HG02588 (cell line): ENCODE measurements around the gene SUPT20HL1.
"Not testable (repeated sequence)": the region's sequence is repeated elsewhere in the genome, so short reads cannot be mapped to it uniquely, and the experiment has no call there.

ENCODE experiments used
- ATAC-seq: cut with Tn5 transposase; IDR thresholded peaks from one replicate; pipeline ENCODE4 v1.9.1; 2021; ENCODE audit warnings: mild to moderate bottlenecking, moderate library complexity; ENCODE audit not compliant: unreplicated experiment

The SUPT20HL1 gene

DNA sequence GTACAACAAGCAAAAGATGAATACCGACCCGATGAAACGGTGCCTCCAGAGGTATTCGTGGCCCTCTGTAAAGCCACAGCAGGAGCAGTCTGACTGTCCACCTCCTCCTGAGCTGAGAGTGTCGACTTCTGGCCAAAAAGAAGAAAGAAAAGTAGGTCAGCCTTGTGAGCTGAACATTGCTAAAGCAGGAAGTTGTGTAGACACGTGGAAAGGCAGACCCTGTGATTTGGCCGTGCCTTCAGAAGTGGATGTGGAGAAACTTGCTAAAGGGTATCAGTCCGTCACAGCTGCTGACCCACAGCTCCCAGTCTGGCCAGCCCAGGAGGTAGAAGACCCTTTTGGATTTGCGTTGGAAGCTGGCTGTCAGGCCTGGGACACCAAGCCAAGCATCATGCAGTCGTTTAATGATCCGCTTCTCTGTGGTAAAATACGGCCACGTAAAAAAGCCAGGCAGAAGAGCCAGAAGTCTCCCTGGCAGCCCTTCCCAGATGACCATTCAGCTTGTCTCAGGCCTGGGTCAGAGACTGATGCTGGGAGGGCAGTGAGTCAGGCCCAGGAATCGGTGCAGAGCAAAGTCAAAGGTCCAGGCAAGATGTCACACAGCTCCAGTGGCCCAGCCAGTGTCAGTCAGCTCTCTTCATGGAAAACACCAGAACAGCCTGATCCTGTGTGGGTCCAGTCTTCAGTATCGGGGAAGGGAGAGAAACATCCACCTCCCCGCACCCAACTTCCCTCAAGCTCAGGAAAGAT lies 3.2 kb downstream of the SUPT20HL1 start:
- not testable (repeated sequence) for ATAC-seq

DNA sequence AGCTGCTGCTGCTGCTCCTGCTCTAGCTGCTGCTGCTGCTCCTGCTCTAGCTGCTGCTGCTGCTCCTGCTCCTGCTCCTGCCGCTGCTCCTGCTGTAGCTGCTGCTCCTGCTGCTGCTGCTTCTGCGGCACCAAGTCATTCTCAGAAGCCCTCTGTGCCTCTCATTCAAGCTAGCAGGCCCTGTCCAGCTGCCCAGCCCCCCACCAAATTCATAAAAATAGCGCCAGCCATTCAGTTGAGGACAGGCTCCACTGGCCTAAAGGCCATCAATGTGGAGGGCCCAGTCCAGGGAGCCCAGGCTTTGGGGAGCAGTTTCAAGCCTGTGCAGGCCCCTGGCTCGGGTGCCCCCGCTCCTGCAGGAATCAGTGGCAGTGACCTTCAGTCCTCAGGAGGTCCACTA lies 3.9 kb downstream of the SUPT20HL1 start:
- ATAC-seq, result no peak

DNA sequence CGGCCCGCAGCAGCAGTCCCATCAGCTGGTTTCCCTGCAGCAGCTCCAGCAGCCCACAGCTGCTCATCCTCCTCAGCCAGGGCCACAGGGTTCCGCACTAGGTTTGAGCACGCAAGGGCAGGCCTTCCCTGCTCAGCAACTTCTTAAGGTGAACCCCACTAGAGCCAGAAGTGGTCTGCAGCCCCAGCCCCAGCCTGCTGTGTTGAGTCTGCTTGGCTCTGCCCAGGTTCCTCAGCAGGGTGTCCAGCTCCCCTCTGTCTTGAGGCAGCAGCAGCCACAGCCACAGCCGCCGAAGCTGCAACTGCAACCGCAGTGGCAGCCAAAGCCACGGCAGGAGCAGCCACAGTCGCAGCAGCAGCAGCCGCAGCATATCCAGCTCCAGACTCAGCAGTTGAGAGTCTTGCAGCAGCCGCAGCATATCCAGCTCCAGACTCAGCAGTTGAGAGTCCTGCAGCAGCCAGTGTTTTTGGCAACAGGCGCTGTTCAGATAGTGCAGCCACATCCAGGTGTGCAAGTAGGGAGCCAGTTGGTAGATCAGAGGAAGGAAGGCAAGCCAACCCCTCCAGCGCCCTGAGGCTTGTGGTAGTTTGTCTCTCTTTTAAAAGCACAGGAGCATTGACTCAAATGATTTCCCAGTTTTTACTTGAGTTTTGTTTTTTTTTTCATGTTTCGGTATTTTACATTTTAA lies 4.6 kb downstream of the SUPT20HL1 start:
- no peak for ATAC-seq

DNA sequence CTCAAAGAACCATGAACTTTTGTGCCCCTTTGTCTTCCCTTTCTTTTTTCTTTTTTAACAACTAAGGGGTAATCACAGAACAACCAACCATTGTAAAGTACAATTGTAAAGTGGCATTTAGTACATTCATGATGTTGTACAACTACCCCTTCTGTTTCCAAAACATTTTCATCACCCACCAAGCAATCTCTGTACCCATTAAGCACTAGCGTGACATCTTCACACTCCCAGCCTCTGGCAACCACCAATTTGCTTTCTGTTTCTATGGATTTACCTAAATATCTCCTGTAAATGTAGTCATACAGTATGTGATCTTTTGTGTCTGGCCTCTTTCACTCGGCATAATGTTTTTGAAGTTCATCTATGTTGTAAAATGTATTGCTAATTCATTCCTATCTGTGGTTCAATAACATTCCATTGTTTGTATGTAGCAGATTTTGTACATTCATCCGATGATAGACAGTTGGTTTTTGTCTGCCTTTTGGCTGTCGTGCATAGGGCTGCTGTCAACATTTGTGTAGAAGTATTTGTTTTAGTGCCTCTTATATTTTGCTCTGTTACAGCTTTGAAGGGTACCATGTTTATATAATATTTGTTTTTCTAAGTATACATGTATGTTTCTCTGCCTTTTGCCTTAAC lies 6.4 kb downstream of the SUPT20HL1 start:
- ATAC-seq, result not testable (repeated sequence)

DNA sequence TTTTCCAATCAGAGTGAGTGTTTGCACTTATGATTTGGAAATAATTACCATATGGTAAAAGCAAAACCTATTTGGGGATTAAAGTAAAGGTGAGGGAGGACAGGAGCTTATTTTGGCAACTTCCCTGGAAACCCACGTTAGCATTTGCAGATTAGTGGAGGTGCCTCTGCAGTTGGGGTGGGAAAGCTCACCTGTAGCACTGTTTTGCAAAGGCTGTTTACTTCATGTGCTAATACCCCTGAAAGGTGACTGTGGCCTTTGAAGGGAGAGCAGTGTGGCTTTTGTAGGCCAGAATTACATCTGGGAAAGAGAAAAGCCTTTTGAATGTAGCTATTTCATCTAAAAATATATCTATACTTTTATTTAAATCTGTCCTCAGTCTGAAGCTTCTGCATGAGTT lies 9.4 kb downstream of the SUPT20HL1 start:
- ATAC-seq, result no peak

DNA sequence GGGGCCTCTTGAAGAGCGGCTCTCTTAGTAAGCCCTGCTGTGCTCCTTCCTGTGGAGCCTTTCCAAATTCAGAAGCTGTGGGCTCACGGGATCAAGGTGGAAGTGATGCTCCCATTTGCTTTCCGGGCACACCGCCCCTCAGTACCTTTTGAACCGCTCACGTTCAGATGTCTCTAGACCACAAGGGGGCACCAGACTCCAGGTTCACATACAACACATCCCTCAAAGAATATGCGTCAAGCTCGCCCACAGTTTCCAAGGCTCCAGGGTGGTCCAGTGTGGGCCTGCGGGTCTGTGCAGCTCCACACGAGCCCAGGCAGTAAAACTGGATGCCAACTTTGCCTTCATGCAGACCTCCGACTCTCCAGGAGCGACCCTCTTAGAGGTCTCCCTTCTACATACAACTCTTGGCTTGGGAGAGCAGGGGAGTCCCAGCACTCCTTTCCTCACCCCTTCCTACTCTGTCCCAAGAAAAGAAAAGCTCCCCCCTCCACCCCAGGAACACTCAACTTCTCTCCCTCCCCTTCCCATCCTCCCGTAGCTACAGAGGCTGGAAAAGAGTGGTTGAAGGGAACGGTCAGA lies 11.0 kb downstream of the SUPT20HL1 start:
- no peak for ATAC-seq

DNA sequence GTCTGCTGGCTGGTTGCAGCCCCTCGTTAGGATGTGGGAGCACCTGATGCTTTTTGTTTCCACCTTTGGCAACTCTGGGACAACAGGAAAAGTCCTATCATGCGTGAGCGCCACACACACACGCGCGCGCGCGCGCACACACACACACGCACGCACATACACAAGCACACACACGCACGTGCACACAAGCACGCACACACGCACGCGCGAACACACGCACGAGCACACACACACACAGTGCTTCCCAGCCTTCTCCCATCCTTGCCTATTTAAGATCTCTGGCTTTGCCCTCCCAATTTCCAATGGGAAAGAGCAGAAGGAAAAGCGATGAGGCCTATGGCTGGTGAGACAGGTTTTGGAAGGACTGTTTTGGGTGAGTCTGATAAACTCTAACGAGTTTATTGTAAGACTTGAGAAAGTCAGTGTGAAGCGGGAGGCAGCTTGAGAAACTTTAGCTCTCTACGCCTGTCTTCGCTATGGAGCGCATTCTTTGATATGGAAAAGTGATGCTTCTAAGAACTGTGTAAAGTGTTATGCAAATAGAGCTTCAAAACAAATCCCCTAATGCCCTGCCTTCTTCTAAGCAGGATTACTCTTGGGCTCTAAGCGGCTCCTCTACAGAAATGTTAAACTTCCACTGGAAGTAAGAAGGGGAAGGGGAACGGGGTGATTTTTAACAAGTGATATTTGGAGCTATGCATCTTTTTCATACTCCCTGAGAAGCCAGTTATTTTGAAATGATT lies 11.8 kb downstream of the SUPT20HL1 start:
- no peak for ATAC-seq

DNA sequence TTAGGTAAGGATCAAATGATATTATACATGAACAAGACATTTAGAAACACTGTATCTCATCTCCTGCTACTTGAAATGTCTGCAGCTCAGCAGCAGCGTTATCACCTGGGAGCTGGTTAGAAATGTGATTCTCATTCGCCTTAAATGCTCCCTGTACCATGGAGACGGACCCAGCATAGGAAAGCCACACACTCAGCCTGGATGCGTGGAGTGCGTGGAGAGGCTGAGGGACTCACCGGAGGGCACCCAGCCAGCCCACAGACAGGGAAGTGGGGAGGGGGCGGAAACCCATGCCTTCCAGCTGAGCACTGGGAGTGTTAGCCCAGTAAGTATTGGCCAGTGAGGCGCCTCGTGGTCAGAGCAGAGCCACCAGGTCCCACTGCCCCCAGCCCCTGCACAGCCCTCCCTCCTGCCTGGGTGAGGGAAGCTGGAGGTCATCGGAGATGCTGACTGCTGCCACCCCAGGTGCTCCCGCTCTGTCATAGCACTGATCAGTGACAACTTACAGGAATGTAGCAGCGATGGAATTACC lies 15.2 kb downstream of the SUPT20HL1 start:
- ATAC-seq, result no peak

DNA sequence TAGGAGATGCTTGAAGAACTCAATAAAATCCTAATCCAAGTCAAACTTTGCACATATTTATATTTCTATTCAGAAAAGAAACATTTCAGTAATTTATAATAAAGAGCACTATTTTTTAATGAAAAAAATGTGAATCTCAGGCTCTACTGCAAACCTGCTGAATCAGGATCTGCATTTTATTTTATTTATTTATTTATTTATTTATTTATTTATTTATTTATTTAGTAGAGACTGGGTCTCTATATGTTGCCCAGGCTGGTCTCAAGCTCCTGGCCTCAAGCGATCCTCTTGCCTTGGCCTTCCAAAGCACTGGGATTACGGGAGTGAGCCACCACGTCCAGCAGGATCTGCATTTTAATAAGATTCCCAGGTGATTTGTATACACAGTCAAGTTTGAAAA lies 16.0 kb downstream of the SUPT20HL1 start:
- ATAC-seq, result no peak

DNA sequence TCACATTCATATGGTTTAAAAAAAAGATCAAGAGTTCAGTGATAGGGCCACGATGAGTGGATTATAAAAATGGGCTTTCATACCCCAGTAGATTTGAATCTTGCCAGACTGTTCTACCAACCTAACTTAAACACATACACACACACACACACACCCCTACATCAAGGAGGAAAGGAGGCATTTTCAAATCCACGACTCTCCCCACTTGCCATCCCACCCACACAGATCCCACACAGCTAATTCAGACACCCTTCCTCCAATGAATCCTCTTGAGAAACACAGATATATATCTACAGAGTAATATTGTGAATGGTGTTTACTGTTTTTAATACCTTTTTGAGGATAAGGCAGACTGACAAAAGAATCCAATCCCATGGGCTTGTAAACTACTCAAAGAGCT lies 16.8 kb downstream of the SUPT20HL1 start:
- ATAC-seq, result no peak

DNA sequence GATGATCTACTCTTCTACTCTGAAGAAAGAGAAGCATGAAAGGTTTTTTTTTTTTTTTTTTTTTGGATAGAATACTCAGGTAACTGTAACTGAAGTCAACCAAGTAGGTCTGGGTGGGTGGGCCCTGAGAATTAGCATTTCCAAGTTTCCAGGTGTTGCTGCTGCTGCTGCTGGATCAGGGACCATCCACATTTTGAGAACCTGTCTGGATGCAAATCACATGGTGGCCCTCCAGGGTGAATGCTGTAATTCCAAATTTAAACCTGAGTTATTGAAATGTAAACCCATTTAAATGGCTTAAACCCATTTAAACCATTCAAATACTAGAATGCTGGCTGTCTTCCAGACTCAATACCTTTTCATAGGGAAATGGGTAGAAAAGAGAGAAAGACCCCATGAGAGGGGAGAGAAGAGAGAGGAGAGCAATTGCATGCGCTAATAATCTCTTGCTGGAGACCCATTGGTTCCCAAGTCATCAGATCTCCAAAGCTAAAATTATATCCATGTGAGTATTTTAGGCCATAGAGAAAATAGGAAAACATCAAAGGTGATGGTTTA lies 17.6 kb downstream of the SUPT20HL1 start:
- no peak for ATAC-seq

DNA sequence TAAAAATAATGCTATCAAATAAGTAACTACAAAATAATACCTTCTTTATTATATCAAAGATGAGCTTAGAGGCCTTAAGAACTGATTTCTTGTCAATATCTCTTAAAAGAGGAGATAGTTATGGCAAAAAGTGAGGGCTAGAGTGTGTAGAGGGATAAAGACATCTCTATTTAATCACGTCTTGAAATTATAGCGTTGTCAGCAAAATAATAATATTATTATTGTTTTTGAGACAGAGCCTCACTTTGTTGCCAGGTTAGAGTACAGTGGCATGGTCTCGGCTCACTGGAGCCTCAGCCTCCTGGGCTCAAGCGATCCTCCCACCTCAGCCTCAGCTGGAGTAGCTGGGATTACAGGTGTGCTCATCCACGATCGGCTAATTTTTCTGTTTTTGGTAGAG lies 18.3 kb downstream of the SUPT20HL1 start:
- ATAC-seq, result no peak

DNA sequence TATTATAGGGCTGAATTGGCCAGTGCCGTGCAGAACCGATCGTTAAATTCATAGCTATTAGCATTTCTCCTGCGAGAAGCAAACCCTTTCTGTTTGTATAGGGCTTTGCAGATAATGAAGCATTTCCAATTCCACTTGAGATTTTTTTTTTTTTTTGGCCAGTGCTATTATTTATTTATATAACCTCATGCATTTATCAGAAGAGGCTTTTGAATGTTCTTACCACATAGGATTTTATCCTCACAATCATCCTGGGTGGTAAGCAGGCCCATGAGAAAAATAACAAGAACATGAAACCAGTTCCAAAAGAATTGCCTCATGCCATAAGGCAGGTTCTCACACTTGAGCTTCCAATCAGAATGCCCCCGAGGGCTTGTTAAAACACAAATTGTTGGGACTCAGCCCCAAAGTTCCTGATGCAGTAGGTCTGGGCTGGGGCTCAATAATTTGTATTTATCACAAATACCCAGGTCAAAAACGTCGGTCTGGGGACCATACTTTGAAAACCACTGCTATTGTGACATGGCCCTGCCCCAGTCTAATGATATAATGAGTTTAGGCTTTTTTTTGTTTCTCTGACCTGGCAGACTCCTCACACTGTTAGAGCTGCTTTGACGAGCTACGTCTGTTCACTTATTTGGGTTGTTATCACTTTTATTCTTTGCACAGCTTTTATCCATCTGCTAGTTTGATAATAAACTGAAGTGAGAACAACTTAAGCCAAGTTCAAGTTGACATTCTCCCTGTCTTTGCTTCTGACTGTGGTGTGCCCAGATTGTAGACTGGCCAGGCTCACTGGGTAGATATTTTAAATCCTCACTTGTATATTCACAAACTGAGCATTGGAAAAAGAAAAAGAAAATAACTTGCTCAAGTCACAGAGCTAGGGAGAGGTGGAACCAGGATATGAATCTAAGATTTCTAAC lies 20.1 kb downstream of the SUPT20HL1 start:
- ATAC-seq, result no peak

DNA sequence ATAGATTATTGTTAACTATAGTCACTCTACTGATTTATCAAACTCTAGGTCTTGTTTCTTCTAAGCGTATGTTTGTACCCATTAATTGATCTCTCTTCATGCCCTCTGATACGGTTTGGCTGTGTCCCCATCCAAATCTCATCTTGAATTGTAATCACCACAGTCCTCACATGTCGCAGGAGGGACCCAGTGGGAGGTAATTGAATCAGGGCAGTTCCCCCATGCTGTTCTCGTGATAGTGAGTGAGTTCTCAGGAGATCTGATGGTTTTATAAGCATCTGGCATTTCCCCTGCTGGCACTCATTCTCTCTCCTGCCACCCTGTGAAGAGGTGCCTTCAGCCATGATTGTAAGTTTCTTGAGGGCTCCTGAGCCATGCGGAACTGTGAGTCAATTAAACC lies 21.9 kb downstream of the SUPT20HL1 start:
- ATAC-seq, result not testable (repeated sequence)

DNA sequence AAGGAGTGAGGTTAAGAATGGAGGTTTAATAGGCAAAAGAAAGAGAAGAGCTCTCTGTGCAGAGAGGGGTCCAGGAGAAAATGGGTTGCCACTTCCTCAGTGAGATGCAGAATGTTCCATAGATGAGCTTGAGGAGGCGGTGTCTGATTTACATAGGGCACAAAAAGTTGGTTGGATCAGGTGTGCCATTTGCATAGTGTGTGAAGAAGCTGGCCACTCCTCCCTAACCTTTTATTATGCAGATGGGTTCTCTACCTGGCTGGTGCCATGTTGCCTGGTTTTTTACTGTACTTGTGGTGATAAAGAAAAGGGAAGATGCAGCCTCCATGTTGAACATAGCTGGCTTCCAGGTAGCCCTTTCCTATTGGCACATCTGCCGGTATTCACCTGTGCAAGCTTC lies 27.3 kb downstream of the SUPT20HL1 start:
- no peak for ATAC-seq

DNA sequence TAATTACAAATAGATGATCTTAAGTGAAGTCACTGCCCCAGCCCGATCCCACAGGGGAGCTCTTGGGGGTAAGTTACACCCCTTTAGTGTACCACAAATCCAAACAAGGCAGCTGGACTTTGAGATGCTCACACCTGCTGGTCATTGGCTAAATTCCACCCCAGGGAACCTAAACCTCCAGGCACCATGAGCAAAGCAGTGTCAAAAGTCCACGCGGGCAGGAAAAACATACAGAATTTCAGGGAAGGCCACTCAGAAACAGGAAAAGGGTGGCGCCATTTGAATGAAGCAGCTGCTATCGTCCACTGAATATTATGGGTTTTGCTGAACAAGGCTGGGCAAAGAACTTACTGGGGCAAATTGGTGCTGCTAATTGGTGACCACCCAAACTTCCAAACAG lies 30.9 kb downstream of the SUPT20HL1 start:
- no peak for ATAC-seq

DNA sequence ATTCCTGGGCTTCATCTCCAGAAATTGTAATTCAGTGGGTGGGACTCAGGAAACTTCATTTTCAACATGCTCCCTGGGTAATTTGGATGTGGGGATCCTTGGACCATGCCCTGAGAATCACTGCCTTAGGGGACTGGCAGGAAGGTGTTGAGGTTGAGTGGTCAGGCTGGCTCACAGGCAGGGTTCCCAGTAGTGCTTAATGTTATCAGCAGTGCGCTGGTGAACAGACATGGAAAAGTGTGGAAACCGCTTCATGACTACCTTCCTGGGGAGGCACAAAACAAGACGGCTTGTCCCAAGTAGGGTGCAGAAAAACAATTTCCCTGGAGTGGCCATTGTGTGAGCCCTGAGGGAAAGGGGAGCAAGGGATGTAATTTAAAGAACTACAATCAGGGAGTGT lies 31.4 kb downstream of the SUPT20HL1 start:
- ATAC-seq, result no peak

DNA sequence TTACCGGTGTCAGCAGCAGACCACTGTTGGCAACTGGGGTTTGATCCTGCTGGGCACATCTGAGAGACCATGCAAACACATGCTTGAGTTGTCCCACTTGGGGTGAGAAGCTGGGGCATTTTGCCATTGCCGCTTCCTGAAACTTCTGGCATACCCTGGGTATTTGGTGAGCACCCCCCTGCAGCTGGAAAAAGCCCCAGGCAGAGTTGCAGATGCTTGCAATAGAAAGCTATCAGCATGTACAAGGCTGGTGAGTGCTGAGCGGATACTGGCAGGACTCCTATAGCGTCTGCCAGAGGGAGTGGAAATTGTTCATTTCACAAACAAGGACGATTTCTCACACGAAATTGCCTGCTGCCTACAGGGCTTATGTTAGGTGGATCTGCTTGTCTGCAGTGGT lies 32.3 kb downstream of the SUPT20HL1 start:
- ATAC-seq, result no peak

DNA sequence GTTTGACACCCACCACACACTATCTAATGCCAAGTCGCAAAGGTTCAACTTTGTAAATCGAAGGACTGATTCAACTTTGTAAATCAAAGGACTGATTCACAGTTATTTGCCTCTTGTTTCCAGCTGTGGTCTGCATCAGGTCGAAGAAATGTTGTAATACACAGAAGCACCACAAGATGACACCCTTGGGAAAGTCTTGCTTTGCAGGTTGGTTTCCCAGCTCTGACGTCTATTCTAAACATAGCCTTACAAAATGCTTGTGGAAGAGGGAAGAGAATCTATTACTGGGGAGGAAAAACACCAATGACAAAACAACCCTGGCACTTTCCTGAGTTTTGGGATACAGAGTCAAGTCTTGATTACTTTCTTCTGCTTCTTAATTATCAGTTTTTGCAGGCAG lies 35.3 kb downstream of the SUPT20HL1 start:
- peak; percentile 51 for ATAC-seq
